HepG2 (cell line): ENCODE results near the gene ITGA6. TPM values are rescaled to one million over a fixed set of nuclear protein-coding genes. Genes with fewer than 3 reads are reported as not detected.

Experiments used
- ATAC-seq: fragments of 200-7000 bp; cut with Tn5 transposase; 3 replicates; pipeline ENCODE4 v1.9.1; 2020; ENCODE audit warnings: mild to moderate bottlenecking, moderate library complexity
- BruUV-seq: library from RNA; stranded (reverse); fragments of 400-500 nt; replicated peaks from 2 replicates; lab custom pipeline; 2021; lab: Mats Ljungman, UMichigan
- CTCF ChIA-PET: fragments of 300-600 bp; formaldehyde crosslinking; extraction: SDS; loops from one replicate; lab custom pipeline; 2021; ENCODE audit warnings: low total read pairs, inconsistent platforms, low intra/inter-chr PET ratio; lab: Yijun Ruan, JAX
- POLR2A ChIA-PET: fragments of 350-600 bp; sonication (Branson Sonifier 250); formaldehyde crosslinking; loops from one replicate; lab custom pipeline; 2020; ENCODE audit warnings: antibody characterized with exemption, inconsistent platforms; lab: Yijun Ruan, JAX
- DNase-seq: peaks from one replicate; pipeline ENCODE4 v3.0.0-alpha.2; 2015; ENCODE audit warnings: low spot score
- FAIRE-seq: peaks from 3 replicates; lab custom pipeline; 2011; peaks lifted over from hg19 to GRCh38; lab: Jason Lieb, UNC
- H2AFZ ChIP-seq: one replicate; pipeline ENCODE4 v1.6.1; 2011; ENCODE audit warnings: low read length, inconsistent platforms
- H3K27ac ChIP-seq: fragments of 300-600 bp; 3 replicates; pipeline ENCODE4 v1.8.0; 2011; ENCODE audit warnings: mixed run types, mild to moderate bottlenecking, mixed read lengths, low read length, inconsistent platforms; ENCODE audit not compliant: insufficient read depth; ENCODE audit errors: extremely low read length
- H3K27me3 ChIP-seq, 2 experiments: fragments of 200-600 bp in 1 of 2; 2 replicates in 1 of 2; 3 replicates in 1 of 2; pipeline versions ENCODE4 v1.6.0 to v1.8.0; 2011; ENCODE audit warnings: low read length in 2 of 2, mild to moderate bottlenecking in 2 of 2, moderate library complexity in 2 of 2, inconsistent platforms in 1 of 2; ENCODE audit not compliant: insufficient read depth in 2 of 2, control insufficient read depth in 1 of 2
- H3K36me3 ChIP-seq, 2 experiments: fragments of 200-600 bp in 1 of 2; replicated peaks in 1 of 2; 2 replicates in 1 of 2; 3 replicates in 1 of 2; pipeline versions ENCODE4 v1.5.1 to v1.8.0; 2011; ENCODE audit warnings: low read length in 2 of 2, inconsistent platforms in 1 of 2; ENCODE audit not compliant: insufficient read depth in 2 of 2, control insufficient read depth in 1 of 2
- H3K4me1 ChIP-seq: 2 replicates; pipeline ENCODE4 v1.5.1; 2012; ENCODE audit warnings: low read length, inconsistent platforms; ENCODE audit not compliant: insufficient read depth
- H3K4me2 ChIP-seq: 2 replicates; pipeline ENCODE4 v1.6.0; 2011; ENCODE audit warnings: low read depth, low read length, inconsistent platforms
- H3K4me3 ChIP-seq, 3 experiments: fragments of 200-600 bp in 1 of 3; sonication (generic), shearing (Covaris generic) in 1 of 3; replicated peaks in 1 of 3; 2 replicates each; pipeline ENCODE4 v1.5.1; 2011 to 2016; ENCODE audit warnings: low read length in 3 of 3, inconsistent platforms in 2 of 3, low read depth in 2 of 3, mild to moderate bottlenecking in 2 of 3, control low read depth in 1 of 3, mixed read lengths in 1 of 3; ENCODE audit not compliant: insufficient read depth in 1 of 3
- H3K79me2 ChIP-seq: one replicate; pipeline ENCODE4 v1.6.1; 2011; ENCODE audit warnings: low read length, inconsistent platforms; ENCODE audit not compliant: insufficient read depth
- H3K9ac ChIP-seq: 2 replicates; pipeline ENCODE4 v1.6.0; 2011; ENCODE audit warnings: mild to moderate bottlenecking, low read depth, low read length, inconsistent platforms; ENCODE audit not compliant: insufficient read depth
- H3K9me3 ChIP-seq: 2 replicates; pipeline ENCODE4 v1.5.1; 2012; ENCODE audit warnings: mild to moderate bottlenecking, low read length
- H4K20me1 ChIP-seq: 2 replicates; pipeline ENCODE4 v1.6.0; 2011; ENCODE audit warnings: inconsistent platforms, mild to moderate bottlenecking, low read length, moderate library complexity; ENCODE audit not compliant: insufficient read depth
- ATF7 ChIP-seq, 2 experiments: fragments of 450-650 bp in 1 of 2; sonication (generic) in 1 of 2; formaldehyde crosslinking in 1 of 2; IDR thresholded peaks; 2 replicates each; pipeline versions ENCODE4 v1.4.0 to v1.6.1; 2016 to 2020; ENCODE audit warnings: antibody characterized with exemption in 1 of 2, mild to moderate bottlenecking in 1 of 2, missing genetic modification reagents in 1 of 2
- CREB1 ChIP-seq, 2 experiments: fragments of 450-650 bp in 1 of 2; IDR thresholded peaks; 2 replicates each; pipeline ENCODE4 v1.6.1; 2016 to 2017; ENCODE audit warnings: control low read depth in 1 of 2, mild to moderate bottlenecking in 1 of 2, missing compliant biosample characterization in 1 of 2, missing genetic modification characterization in 1 of 2
- GMEB1 ChIP-seq: sonication (generic); formaldehyde crosslinking; IDR thresholded peaks from 2 replicates; pipeline ENCODE4 v1.5.1; 2020; ENCODE audit warnings: missing genetic modification reagents, mild to moderate bottlenecking, borderline replicate concordance
- NAIF1 ChIP-seq: sonication (generic); formaldehyde crosslinking; IDR thresholded peaks from 2 replicates; pipeline ENCODE4 v1.5.0; 2020; ENCODE audit warnings: mild to moderate bottlenecking, missing genetic modification reagents, borderline replicate concordance
- TGIF2 ChIP-seq: IDR thresholded peaks from 2 replicates; pipeline ENCODE4 v1.6.1; 2016; ENCODE audit warnings: control low read depth, missing compliant biosample characterization
- THRA ChIP-seq: sonication (generic); formaldehyde crosslinking; IDR thresholded peaks from 2 replicates; pipeline ENCODE4 v1.4.0; 2020; ENCODE audit warnings: missing genetic modification reagents, borderline replicate concordance
- ZBTB3 ChIP-seq: sonication (generic); formaldehyde crosslinking; IDR thresholded peaks from 2 replicates; pipeline ENCODE4 v1.4.0; 2020; ENCODE audit warnings: low read depth, mild to moderate bottlenecking, moderate library complexity, missing genetic modification reagents, borderline replicate concordance
- ZNF501 ChIP-seq: sonication (generic); formaldehyde crosslinking; IDR thresholded peaks from 2 replicates; pipeline ENCODE4 v1.5.1; 2020; ENCODE audit warnings: mild to moderate bottlenecking, moderate library complexity, missing genetic modification reagents
- ZNF562 ChIP-seq: sonication (generic); formaldehyde crosslinking; IDR thresholded peaks from 2 replicates; pipeline ENCODE4 v1.8.0; 2022; ENCODE audit warnings: missing genetic modification reagents, borderline replicate concordance
- ZNF598 ChIP-seq: sonication (generic); formaldehyde crosslinking; IDR thresholded peaks from 2 replicates; pipeline ENCODE4 v1.5.1; 2020; ENCODE audit warnings: mild to moderate bottlenecking, missing genetic modification reagents, borderline replicate concordance
- ZNF776 ChIP-seq: sonication (generic); formaldehyde crosslinking; IDR thresholded peaks from 2 replicates; pipeline ENCODE4 v1.4.0; 2020; ENCODE audit warnings: mild to moderate bottlenecking, missing genetic modification reagents
- WGBS: methylation state at CpG from one replicate; pipeline ENCODE4 v1.1.6; 2017; ENCODE audit warnings: low lambda C conversion rate; 5-methylcytosine and 5-hydroxymethylcytosine counted together
- in situ Hi-C: cut with HindIII; loops from 2 replicates; pipeline ENCODE4 v1.10.0; 2017; ENCODE audit warnings: low pct_unique_long_range_greater_than_20kb; ENCODE audit not compliant: extremely low pct_ligation_motif_present
- intact Hi-C: fragments of 100-400 bp; cut with micrococcal nuclease; formaldehyde crosslinking; loops from one replicate; pipeline ENCODE4 v1.10.0; 2022; ENCODE audit not compliant: unreplicated experiment
- polyA plus RNA-seq, 8 experiments: library from polyadenylated mRNA; depleted of rRNA in 3 of 8; stranded (reverse) in 7 of 8; unstranded in 1 of 8; fragments of >200 nt; fragmentation: Illumina TruSeq in 4 of 8; extraction: Trizol in 4 of 8; gene quantifications; 2 replicates each; pipeline versions ENCODE4 v1.2.1 to v1.2.3, GENCODE V29; 2011 to 2016; ENCODE audit warnings: low read depth in 4 of 8, missing spikeins in 1 of 8, mixed read lengths in 1 of 8; ENCODE audit not compliant: insufficient read depth in 1 of 8
- total RNA-seq, 5 experiments: library from RNA; depleted of rRNA; stranded (reverse); fragments of >200 nt; fragmentation: Illumina TruSeq; extraction: Trizol; gene quantifications; 2 replicates each; pipeline ENCODE4 v1.2.3, GENCODE V29; 2016; ENCODE audit warnings: low read depth in 1 of 5

Gene ITGA6
- total and polyA plus RNA-seq, 2 of the 13 experiments (the other 11 are each of a cell fraction or from before 2014, with no cell fraction given): 24.0 to 92.5 TPM

GRCh38 chr2:172447811-172448493 is 20.6 kb downstream of the ITGA6 start:
- ATAC-seq: no peak
- peaks cover 44% of the 10 kb centered on the region for H3K79me2 ChIP-seq

GRCh38 chr2:172448544-172449267 is 21.3 kb downstream of the ITGA6 start:
- Histone ChIP-seq H3K4me2 (no peak overlapping the region), H2AFZ (no peak overlapping the region), H3K27me3 (no peaks in the 10 kb centered on the region), H3K27ac (no peak overlapping the region), H3K79me2 (peaks cover 37% of the 10 kb centered on the region), H3K9ac (no peak overlapping the region), H3K4me1 (peaks cover 8% of the 10 kb centered on the region), H3K36me3 (peaks cover 0 to 3% of the 10 kb centered on the region in 2 experiments; a peak in 1 of 5 replicates), H3K9me3 (no peaks in the 10 kb centered on the region), H4K20me1 (no peaks in the 10 kb centered on the region), H3K4me3 (no peak overlapping the region)
- FAIRE-seq (no peak), ATAC-seq (peak; percentile 44; the same call in 1 of the 3 replicates), DNase-seq (no peak)
- BruUV-seq: no TSS peak
- WGBS: 87% methylated on average over 3 of the region's 3 CpGs
- POLR2A ChIA-PET: interaction anchor here (0.7 kb wide), 1 partner anchor 21 kb away, joined by 3 read pairs; no protein-coding TSS in a partner anchor
- in situ Hi-C loops (no loop called here), intact Hi-C loops (no loop called here)
- CTCF ChIA-PET: no interaction called here
- no peak for TF ChIP-seq NAIF1 (CRISPR knock-in tag)
- TF ChIP-seq THRA (CRISPR knock-in tag): no peak
- no peak for TF ChIP-seq ZNF776 (CRISPR knock-in tag)
- TF ChIP-seq CREB1 (IDR thresholded peaks at IDR 0.05): no peak
- no peak for TF ChIP-seq CREB1 (CRISPR knock-in tag; IDR thresholded peaks at IDR 0.05)
- no peak for TF ChIP-seq ZNF562 (CRISPR knock-in tag)
- no peak for TF ChIP-seq ZBTB3
- no peak for TF ChIP-seq TGIF2 (CRISPR knock-in tag)
- no peak for TF ChIP-seq ZNF598 (CRISPR knock-in tag)
- no peak for TF ChIP-seq GMEB1 (CRISPR knock-in tag)

More at GRCh38 chr2:172447811-172448493, 20.6 kb downstream of the ITGA6 start:
- intact Hi-C loops (no loop called here), in situ Hi-C loops (no loop called here)
- FAIRE-seq (no peak), DNase-seq (no peak)
- POLR2A ChIA-PET: interaction anchor here (0.7 kb wide), 1 partner anchor 20 kb away, joined by 3 read pairs; no protein-coding TSS in a partner anchor
- no peak overlapping the region for H3K27ac ChIP-seq
- no peaks in the 10 kb centered on the region for H3K9me3 ChIP-seq
- 93% methylated on average over 5 of the region's 5 CpGs for WGBS
- CTCF ChIA-PET: no interaction called here
- TF ChIP-seq ZNF501 (CRISPR knock-in tag) (no peak), ATF7 (IDR thresholded peaks at IDR 0.05) (peak; percentile 57), ATF7 (CRISPR knock-in tag; IDR thresholded peaks at IDR 0.05) (no peak), CREB1 (IDR thresholded peaks at IDR 0.05) (peak; percentile 73), CREB1 (CRISPR knock-in tag; IDR thresholded peaks at IDR 0.05) (no peak)
- no peak overlapping the region for H3K9ac ChIP-seq
- H3K4me1 ChIP-seq: peaks cover 11% of the 10 kb centered on the region
- H3K4me2 ChIP-seq: no peak overlapping the region
- no peak overlapping the region for H2AFZ ChIP-seq
- H3K4me3 ChIP-seq: no peak overlapping the region
- no peaks in the 10 kb centered on the region for H3K27me3 ChIP-seq
- no TSS peak for BruUV-seq
- 0 out of 5 replicates have a peak, but pooled peaks cover 0 to 3% of the 10 kb centered on the region in 2 experiments for H3K36me3 ChIP-seq
- no peaks in the 10 kb centered on the region for H4K20me1 ChIP-seq
